ENCODE measurements around the gene SPTLC3. TPM values are rescaled to one million over a fixed set of nuclear protein-coding genes. Genes with fewer than 3 reads are reported as not detected.

SPTLC3 gene
- total RNA-seq, 1 donor from 2014 or later = 18.7 TPM

DNA sequence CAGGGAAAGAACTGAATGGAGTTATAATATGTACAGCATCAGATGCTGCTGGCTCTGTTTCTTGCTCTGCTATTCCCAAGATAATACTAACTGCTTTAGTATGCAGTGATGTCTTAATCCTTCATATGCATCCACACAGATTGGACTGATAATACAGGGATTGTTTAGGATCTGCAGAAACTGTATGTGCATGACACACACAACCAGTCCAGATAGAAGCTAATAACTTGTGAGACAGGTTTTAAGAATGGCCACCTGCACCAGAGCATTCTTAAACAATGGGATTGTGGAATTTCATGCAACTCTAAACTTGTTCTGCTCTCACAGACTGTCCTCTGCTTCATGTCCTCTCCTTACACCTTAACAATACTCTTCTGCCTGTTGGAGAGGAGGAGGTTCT is 90.9 kb downstream of the SPTLC3 start:
- DNase-seq = no peak
- no peak overlapping the region for H3K4me3 ChIP-seq
- intact Hi-C loops (cut with DNase I) = loop anchor here (10.0 kb wide), 1 partner anchor 135 kb away; no protein-coding TSS in a partner anchor

DNA sequence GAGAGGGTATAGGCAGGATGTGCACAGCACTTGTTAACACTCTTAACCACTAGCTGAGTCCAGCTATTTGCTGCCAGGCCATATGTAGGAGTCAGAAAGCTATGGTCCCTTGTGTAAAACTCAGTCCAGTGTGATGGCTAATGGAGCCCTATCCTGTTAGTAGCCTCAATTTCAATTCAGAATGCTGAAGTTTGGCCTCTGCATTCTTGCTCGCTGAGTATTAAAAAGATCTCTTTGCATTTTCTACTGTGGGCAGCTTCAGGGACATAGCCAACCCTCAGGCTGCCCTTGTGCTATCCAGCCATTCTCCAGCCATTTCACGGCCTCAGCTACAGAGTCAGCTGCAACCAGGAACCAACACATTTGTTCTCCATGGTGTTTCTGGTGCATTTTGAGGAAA is 92.5 kb downstream of the SPTLC3 start:
- TF ChIP-seq, protein P1, sequence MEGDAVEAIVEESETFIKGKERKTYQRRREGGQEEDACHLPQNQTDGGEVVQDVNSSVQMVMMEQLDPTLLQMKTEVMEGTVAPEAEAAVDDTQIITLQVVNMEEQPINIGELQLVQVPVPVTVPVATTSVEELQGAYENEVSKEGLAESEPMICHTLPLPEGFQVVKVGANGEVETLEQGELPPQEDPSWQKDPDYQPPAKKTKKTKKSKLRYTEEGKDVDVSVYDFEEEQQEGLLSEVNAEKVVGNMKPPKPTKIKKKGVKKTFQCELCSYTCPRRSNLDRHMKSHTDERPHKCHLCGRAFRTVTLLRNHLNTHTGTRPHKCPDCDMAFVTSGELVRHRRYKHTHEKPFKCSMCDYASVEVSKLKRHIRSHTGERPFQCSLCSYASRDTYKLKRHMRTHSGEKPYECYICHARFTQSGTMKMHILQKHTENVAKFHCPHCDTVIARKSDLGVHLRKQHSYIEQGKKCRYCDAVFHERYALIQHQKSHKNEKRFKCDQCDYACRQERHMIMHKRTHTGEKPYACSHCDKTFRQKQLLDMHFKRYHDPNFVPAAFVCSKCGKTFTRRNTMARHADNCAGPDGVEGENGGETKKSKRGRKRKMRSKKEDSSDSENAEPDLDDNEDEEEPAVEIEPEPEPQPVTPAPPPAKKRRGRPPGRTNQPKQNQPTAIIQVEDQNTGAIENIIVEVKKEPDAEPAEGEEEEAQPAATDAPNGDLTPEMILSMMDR (IDR thresholded peaks at IDR 0.05) = no peak
- intact Hi-C loops (cut with DNase I) = loop anchor here (10.0 kb wide), 1 partner anchor 136 kb away; no protein-coding TSS in a partner anchor
- H3K27ac ChIP-seq = no peak overlapping the region
- no peaks in the 10 kb centered on the region for H3K9me3 ChIP-seq
- ATAC-seq (no peak), DNase-seq (no peak)
- H3K4me3 ChIP-seq = no peak overlapping the region
- no peaks in the 10 kb centered on the region for H3K36me3 ChIP-seq
- no peaks in the 10 kb centered on the region for H3K4me1 ChIP-seq
- H3K27me3 ChIP-seq (ENCODE audit: low read depth) = no peaks in the 10 kb centered on the region

More for the DNA sequence above, 90.9 kb downstream of the SPTLC3 start:
- no peak for ATAC-seq
- peaks cover 2% of the 10 kb centered on the region for H3K36me3 ChIP-seq
- H3K27ac ChIP-seq = no peak overlapping the region
- no peaks in the 10 kb centered on the region for H3K27me3 ChIP-seq (ENCODE audit: low read depth)
- TF ChIP-seq, protein P1 (IDR thresholded peaks at IDR 0.05) = no peak
- no peaks in the 10 kb centered on the region for H3K9me3 ChIP-seq
- no peaks in the 10 kb centered on the region for H3K4me1 ChIP-seq

DNA sequence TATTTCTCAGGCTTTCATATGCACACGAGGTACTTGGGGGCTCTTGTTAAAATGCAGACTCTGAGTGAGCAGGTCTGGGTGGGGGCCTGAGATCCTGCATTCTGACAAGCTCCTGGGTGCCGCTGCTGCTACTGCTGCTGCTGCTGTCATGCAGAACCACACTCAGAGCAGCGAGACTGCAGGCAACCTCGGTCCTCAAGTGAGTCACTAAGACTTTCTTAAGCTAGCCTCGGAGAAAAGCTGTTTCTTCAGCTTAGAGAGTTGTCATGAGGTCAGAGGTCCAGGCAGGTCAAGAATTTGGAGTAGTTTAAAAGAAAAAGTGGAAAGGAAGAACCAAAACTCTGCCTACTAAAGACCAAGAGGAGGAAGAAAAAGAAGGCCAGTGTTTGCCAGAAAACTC is 92.9 kb downstream of the SPTLC3 start:
- Histone ChIP-seq H3K27ac (no peak overlapping the region), H3K4me3 (no peak overlapping the region), H3K4me1 (no peaks in the 10 kb centered on the region), H3K27me3 (ENCODE audit: low read depth) (no peaks in the 10 kb centered on the region), H3K9me3 (no peaks in the 10 kb centered on the region), H3K36me3 (no peaks in the 10 kb centered on the region)
- TF ChIP-seq, protein P1 (IDR thresholded peaks at IDR 0.05) = no peak
- intact Hi-C loops (cut with DNase I) = loop anchor here (10.0 kb wide), 1 partner anchor 137 kb away; no protein-coding TSS in a partner anchor
- DNase-seq (no peak), ATAC-seq (no peak)

DNA sequence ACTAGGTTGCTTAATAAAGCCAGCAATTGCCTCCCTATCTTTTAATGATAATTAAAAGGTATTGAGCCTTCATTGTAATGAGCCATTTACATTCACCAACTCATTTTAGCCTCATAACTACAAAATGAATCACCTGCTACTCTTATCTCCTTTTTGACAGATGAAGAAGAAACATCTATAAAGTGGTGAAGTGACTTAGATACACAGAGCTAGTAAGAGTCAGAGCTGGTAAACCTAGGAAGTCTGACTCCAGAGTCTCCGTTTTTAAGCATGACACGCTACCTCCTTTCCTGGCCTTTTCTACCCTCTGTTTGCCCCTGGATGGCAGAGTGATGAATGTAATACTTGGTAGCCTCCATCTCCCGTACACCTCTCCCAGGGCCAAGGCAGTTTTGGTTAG is 93.5 kb downstream of the SPTLC3 start:
- TF ChIP-seq, protein P1 (IDR thresholded peaks at IDR 0.05) = no peak
- H3K9me3 ChIP-seq = no peaks in the 10 kb centered on the region
- DNase-seq = no peak
- no peak overlapping the region for H3K27ac ChIP-seq
- no peaks in the 10 kb centered on the region for H3K27me3 ChIP-seq (ENCODE audit: low read depth)
- H3K36me3 ChIP-seq = no peaks in the 10 kb centered on the region
- no peak overlapping the region for H3K4me3 ChIP-seq
- no peaks in the 10 kb centered on the region for H3K4me1 ChIP-seq
- intact Hi-C loops (cut with DNase I) = loop anchor here (10.0 kb wide), 1 partner anchor 137 kb away; no protein-coding TSS in a partner anchor
- ATAC-seq = no peak

DNA sequence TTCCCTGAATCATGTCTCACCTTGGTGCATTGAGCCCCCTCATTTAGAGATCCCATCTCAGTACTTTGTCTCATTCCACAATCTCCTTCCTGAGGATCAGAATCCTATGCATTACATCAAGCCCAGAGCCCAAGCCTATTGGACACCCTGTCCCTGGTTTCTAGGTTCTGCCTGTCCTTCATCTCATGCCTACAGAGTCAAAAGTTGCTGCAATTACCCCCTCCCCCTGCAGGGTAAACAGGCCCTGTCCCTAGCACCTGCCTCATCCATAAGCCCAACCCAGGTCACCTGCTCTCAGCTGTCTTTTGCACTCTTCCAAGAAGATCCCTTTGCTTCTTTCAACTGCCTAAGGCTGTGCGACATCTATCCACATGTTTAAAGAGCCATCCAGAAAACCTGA is 93.9 kb downstream of the SPTLC3 start:
- intact Hi-C loops (cut with DNase I) = loop anchor here (10.0 kb wide), 1 partner anchor 138 kb away; no protein-coding TSS in a partner anchor
- no peak for DNase-seq

More for the DNA sequence above, 93.9 kb downstream of the SPTLC3 start:
- Histone ChIP-seq H3K4me1 (no peaks in the 10 kb centered on the region), H3K4me3 (no peak overlapping the region), H3K27ac (no peak overlapping the region), H3K36me3 (no peaks in the 10 kb centered on the region), H3K27me3 (ENCODE audit: low read depth) (no peaks in the 10 kb centered on the region), H3K9me3 (no peaks in the 10 kb centered on the region)
- TF ChIP-seq, protein P1 (IDR thresholded peaks at IDR 0.05) = no peak
- ATAC-seq = no peak

Data from lower lobe of right lung (tissue), 2 donors.